ENCODE data around the gene CD59. TPM values are rescaled to one million over a fixed set of nuclear protein-coding genes. Genes with fewer than 3 reads are reported as not detected.

Gene CD59
- total and polyA plus RNA-seq, 2 of the 13 experiments (the other 11 are each of a cell fraction or from before 2014, with no cell fraction given): 127 to 289 TPM

- TF ChIP-seq KDM5B (CRISPR knock-in tag; IDR thresholded peaks at IDR 0.05; ENCODE audit: borderline replicate concordance): no peak
- TF ChIP-seq HMGA1 (CRISPR knock-in tag; conservative IDR thresholded peaks at IDR 0.05): no peak
- no peak for TF ChIP-seq NONO (IDR thresholded peaks at IDR 0.05)
- TF ChIP-seq NONO (CRISPR knock-in tag; conservative IDR thresholded peaks at IDR 0.05): peak; percentile 48; the same call in 1 of the 2 replicates
- TF ChIP-seq ELF3 (CRISPR knock-in tag; IDR thresholded peaks at IDR 0.05): no peak
- peak in 1 of 2 experiments; percentile 45; a peak in 1 of 4 replicates for TF ChIP-seq KLF16 (CRISPR knock-in tag; IDR thresholded peaks at IDR 0.05)
- TF ChIP-seq ZNF816 (CRISPR knock-in tag; IDR thresholded peaks at IDR 0.05; ENCODE audit: borderline replicate concordance): peak; percentile 61; the same call in 1 of the 2 replicates
- no peak for TF ChIP-seq KLF13 (CRISPR knock-in tag; IDR thresholded peaks at IDR 0.05)
- no peak for TF ChIP-seq DMTF1 (CRISPR knock-in tag; IDR thresholded peaks at IDR 0.05)
- no peak for TF ChIP-seq FOSL1 (CRISPR knock-in tag; IDR thresholded peaks at IDR 0.05; ENCODE audit: borderline replicate concordance)
- TF ChIP-seq ZMYM3 (CRISPR knock-in tag; IDR thresholded peaks at IDR 0.05): no peak
- TF ChIP-seq ZBTB10 (CRISPR knock-in tag; IDR thresholded peaks at IDR 0.05; ENCODE audit: borderline replicate concordance): no peak
- TF ChIP-seq RBFOX2 (IDR thresholded peaks at IDR 0.05; ENCODE audit: low read depth, low read length): peak; percentile 85
- TF ChIP-seq CBX1 (IDR thresholded peaks at IDR 0.05; ENCODE audit: low read depth): no peak
- no peak for TF ChIP-seq ZNF354B (CRISPR knock-in tag; IDR thresholded peaks at IDR 0.05)
- TF ChIP-seq HOMEZ (CRISPR knock-in tag; IDR thresholded peaks at IDR 0.05; ENCODE audit: low read depth): 0 out of 2 replicates have a peak, but pooled peaks have one; percentile 26
- TF ChIP-seq ZBTB38 (CRISPR knock-in tag; IDR thresholded peaks at IDR 0.05): no peak
- no peak for TF ChIP-seq NR2F1 (CRISPR knock-in tag; IDR thresholded peaks at IDR 0.05)
- TF ChIP-seq HNRNPK (IDR thresholded peaks at IDR 0.05; ENCODE audit: low read depth, low read length, poor library complexity, severe bottlenecking): peak; percentile 31
- TF ChIP-seq MYNN (CRISPR knock-in tag; IDR thresholded peaks at IDR 0.05; ENCODE audit: low read depth): 0 out of 2 replicates have a peak, but pooled peaks have one; percentile 24
- TF ChIP-seq ZFP1 (CRISPR knock-in tag; IDR thresholded peaks at IDR 0.05): no peak
- TF ChIP-seq MXI1 (IDR thresholded peaks at IDR 0.05; ENCODE audit: borderline replicate concordance, low read depth, low read length): peak; percentile 56; the same call in 1 of the 3 replicates
- 0 out of 2 replicates have a peak, but pooled peaks have one; percentile 16 for TF ChIP-seq FOSL2 (CRISPR knock-in tag; IDR thresholded peaks at IDR 0.05)
- peak; percentile 74 for TF ChIP-seq GABPB1 (CRISPR knock-in tag; IDR thresholded peaks at IDR 0.05)
Observed at GRCh38 chr11:33700502-33701271, 35.5 kb downstream of the CD59 start, which contains the start of gene C11orf91 (continued).

All from HepG2 (cell line).